Measurements from ENCODE around the gene CD160. TPM values are rescaled to one million over a fixed set of nuclear protein-coding genes. Genes with fewer than 3 reads are reported as not detected.

The CD160 gene
- total and polyA plus RNA-seq, 2 donors (not counting 1 experiment from before 2014, with no cell fraction given): 0.10 TPM; not detected in 1

DNA sequence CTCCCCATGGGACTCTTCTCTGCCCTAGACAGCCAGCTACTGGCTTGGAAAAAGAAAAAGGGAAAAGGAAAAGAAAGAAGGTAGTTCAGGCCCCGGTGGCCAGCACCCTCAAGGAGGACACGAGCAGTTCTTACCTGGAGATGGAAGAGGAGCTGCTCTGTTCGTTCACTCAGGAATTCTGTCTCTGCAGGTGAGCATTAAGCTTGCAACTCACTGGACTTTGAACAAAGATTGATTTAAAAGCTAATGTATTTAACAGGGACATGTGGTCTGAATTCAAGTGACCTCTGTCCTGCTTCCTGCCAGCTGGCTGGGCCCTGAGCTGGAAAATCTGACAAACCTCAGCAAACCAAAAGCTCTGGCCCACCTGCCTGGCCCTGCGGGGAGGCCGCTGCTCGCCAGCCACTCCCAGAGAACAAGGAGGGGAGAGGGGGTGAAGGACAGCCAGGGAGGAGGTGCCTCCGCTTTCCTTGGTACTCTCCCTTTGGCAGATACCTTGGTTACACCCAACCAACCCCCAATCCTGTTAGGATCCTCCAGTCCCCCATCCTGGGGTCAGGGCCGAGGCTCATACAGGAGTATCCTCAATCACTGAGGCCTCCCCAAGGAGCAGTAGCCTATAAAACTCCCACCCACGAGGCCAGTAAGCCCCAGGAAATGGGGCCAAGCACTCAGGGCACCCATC, 12.0 kb upstream of the CD160 start, which contains the start of gene PDZK1:
Gene PDZK1 (minus strand): TSS at position 186 of the 685 bp plus-strand sequence. CDS start 19,347 bp downstream, outside the sequence.
- Histone ChIP-seq H3K4me2 (replicated peaks; ENCODE audit: low read depth, low read length, poor library complexity, severe bottlenecking) (no peak within 1 kb of the TSS), H4K20me1 (ENCODE audit: control insufficient read depth, insufficient read depth, low read length, poor library complexity, severe bottlenecking) (no peaks in the 10 kb centered on the region), H3K79me2 (ENCODE audit: control insufficient read depth, insufficient read depth, low read length) (no peaks in the 10 kb centered on the region), H3K36me3 (replicated peaks in 1 of 2; ENCODE audit: control extremely low read depth in 1 of 2, control insufficient read depth in 1 of 2, extremely low read depth in 1 of 2, insufficient read depth in 2 of 2, low read length in 1 of 2) (no peaks in the 10 kb centered on the region), H3K27ac (ENCODE audit: low read length in 2 of 2) (no peak within 1 kb of the TSS), H3K9ac (ENCODE audit: low read length) (no peak within 1 kb of the TSS), H3K4me3 (ENCODE audit: control extremely low read depth in 1 of 5, extremely low read depth in 1 of 5, insufficient read depth in 1 of 5, low read depth in 2 of 5, low read length in 4 of 5) (no peak within 1 kb of the TSS), H3K9me3 (ENCODE audit: control extremely low read depth in 1 of 3, control insufficient read depth in 2 of 3, insufficient read depth in 1 of 3, low read length in 2 of 3) (no peaks in the 10 kb centered on the region), H2AFZ (ENCODE audit: insufficient read depth, low read depth, low read length, poor library complexity, severe bottlenecking) (no peak within 1 kb of the TSS), H3K4me1 (ENCODE audit: control insufficient read depth in 2 of 2, insufficient read depth in 2 of 2, low read length in 2 of 2) (no peaks in the 10 kb centered on the region), H3K27me3 (replicated peaks in 1 of 4; ENCODE audit: control extremely low read depth in 1 of 4, control insufficient read depth in 3 of 4, insufficient read depth in 4 of 4, low read length in 3 of 4) (no peaks in the 10 kb centered on the region)
- no peak within 1 kb of the TSS for H3K27ac Mint-ChIP-seq
- intact Hi-C loops (cut with micrococcal nuclease): no loop called here
- 91% methylated on average over 8 of the region's 9 CpGs for WGBS (ENCODE audit: insufficient coverage)
- no peak within 1 kb of the TSS for H3K4me3 Mint-ChIP-seq
- no peak for DNase-seq
- TF ChIP-seq, protein P1, sequence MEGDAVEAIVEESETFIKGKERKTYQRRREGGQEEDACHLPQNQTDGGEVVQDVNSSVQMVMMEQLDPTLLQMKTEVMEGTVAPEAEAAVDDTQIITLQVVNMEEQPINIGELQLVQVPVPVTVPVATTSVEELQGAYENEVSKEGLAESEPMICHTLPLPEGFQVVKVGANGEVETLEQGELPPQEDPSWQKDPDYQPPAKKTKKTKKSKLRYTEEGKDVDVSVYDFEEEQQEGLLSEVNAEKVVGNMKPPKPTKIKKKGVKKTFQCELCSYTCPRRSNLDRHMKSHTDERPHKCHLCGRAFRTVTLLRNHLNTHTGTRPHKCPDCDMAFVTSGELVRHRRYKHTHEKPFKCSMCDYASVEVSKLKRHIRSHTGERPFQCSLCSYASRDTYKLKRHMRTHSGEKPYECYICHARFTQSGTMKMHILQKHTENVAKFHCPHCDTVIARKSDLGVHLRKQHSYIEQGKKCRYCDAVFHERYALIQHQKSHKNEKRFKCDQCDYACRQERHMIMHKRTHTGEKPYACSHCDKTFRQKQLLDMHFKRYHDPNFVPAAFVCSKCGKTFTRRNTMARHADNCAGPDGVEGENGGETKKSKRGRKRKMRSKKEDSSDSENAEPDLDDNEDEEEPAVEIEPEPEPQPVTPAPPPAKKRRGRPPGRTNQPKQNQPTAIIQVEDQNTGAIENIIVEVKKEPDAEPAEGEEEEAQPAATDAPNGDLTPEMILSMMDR (IDR thresholded peaks at IDR 0.05): no peak
- no peak for TF ChIP-seq EZH2 (IDR thresholded peaks at IDR 0.05; ENCODE audit: borderline replicate concordance, insufficient read depth, low read depth, low read length, poor library complexity, severe bottlenecking)
- ChIA-PET POLR2A (no interaction called here), CTCF (interaction anchor here (2.4 kb wide), 1 partner anchor 13 kb away, joined by 6 read pairs; no protein-coding TSS in a partner anchor)
- peaks cover 4% of the 10 kb centered on the region for H3K27me3 Mint-ChIP-seq
- ATAC-seq (ENCODE audit: low read depth): no peak
- H3K9me3 Mint-ChIP-seq (ENCODE audit: insufficient read depth): no peaks in the 10 kb centered on the region
- no peaks in the 10 kb centered on the region for H3K4me1 Mint-ChIP-seq

DNA sequence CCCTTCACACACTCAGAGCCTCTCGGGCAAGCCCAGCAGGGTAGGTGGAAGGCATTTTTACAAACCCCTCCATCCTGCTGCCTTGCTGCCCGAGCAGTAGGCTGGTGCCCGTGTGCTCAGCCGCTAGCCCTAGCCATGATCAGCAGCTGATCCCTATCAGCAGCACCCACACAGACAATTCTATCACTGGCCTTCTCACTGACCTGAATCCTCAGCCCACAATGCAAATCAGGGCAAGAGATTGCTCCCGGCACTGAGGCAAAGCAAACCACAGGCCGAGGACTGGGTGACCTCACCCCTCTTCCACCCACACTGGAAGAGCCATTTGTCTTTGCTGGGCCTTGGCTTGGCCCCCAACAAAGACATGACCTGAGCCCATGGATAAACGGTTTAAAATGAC, 11.2 kb upstream of the CD160 start:
- no peaks in the 10 kb centered on the region for H3K9me3 ChIP-seq (ENCODE audit: control extremely low read depth in 1 of 3, control insufficient read depth in 2 of 3, insufficient read depth in 1 of 3, low read length in 2 of 3)
- H3K27ac Mint-ChIP-seq: no peak overlapping the region
- H3K4me3 Mint-ChIP-seq: no peak overlapping the region
- TF ChIP-seq EZH2 (IDR thresholded peaks at IDR 0.05; ENCODE audit: borderline replicate concordance, insufficient read depth, low read depth, low read length, poor library complexity, severe bottlenecking): no peak
- H3K27me3 ChIP-seq (replicated peaks in 1 of 4; ENCODE audit: control extremely low read depth in 1 of 4, control insufficient read depth in 3 of 4, insufficient read depth in 4 of 4, low read length in 3 of 4): no peaks in the 10 kb centered on the region
- no peak overlapping the region for H3K4me3 ChIP-seq (ENCODE audit: control extremely low read depth in 1 of 5, extremely low read depth in 1 of 5, insufficient read depth in 1 of 5, low read depth in 2 of 5, low read length in 4 of 5)
- no peaks in the 10 kb centered on the region for H3K4me1 ChIP-seq (ENCODE audit: control insufficient read depth in 2 of 2, insufficient read depth in 2 of 2, low read length in 2 of 2)
- CTCF ChIA-PET: interaction anchor here (2.4 kb wide), 1 partner anchor 13 kb away, joined by 6 read pairs; no protein-coding TSS in a partner anchor
- H3K79me2 ChIP-seq (ENCODE audit: control insufficient read depth, insufficient read depth, low read length): no peaks in the 10 kb centered on the region
- H2AFZ ChIP-seq (ENCODE audit: insufficient read depth, low read depth, low read length, poor library complexity, severe bottlenecking): no peak overlapping the region
- H3K27ac ChIP-seq (ENCODE audit: low read length in 2 of 2): no peak overlapping the region
- DNase-seq (no peak), ATAC-seq (ENCODE audit: low read depth) (no peak)
- H3K9me3 Mint-ChIP-seq (ENCODE audit: insufficient read depth): no peaks in the 10 kb centered on the region
- H3K4me1 Mint-ChIP-seq: no peaks in the 10 kb centered on the region
- intact Hi-C loops (cut with micrococcal nuclease): no loop called here
- 67% methylated on average over 6 of the region's 7 CpGs for WGBS (ENCODE audit: insufficient coverage)
- H4K20me1 ChIP-seq (ENCODE audit: control insufficient read depth, insufficient read depth, low read length, poor library complexity, severe bottlenecking): no peaks in the 10 kb centered on the region
- no peak overlapping the region for H3K9ac ChIP-seq (ENCODE audit: low read length)
- peaks cover 4% of the 10 kb centered on the region for H3K27me3 Mint-ChIP-seq
- H3K36me3 ChIP-seq (replicated peaks in 1 of 2; ENCODE audit: control extremely low read depth in 1 of 2, control insufficient read depth in 1 of 2, extremely low read depth in 1 of 2, insufficient read depth in 2 of 2, low read length in 1 of 2): no peaks in the 10 kb centered on the region
- POLR2A ChIA-PET: no interaction called here
- H3K4me2 ChIP-seq (replicated peaks; ENCODE audit: low read depth, low read length, poor library complexity, severe bottlenecking): no peak overlapping the region

Data from B cell (primary cell).